ENCODE results near the gene DBF4B. TPM values are rescaled to one million over a fixed set of nuclear protein-coding genes. Genes with fewer than 3 reads are reported as not detected.

Gene DBF4B
- total and polyA plus RNA-seq, 2 of the 13 experiments (the other 11 are each of a cell fraction or from before 2014, with no cell fraction given) = 11.7 to 13.2 TPM

DNA sequence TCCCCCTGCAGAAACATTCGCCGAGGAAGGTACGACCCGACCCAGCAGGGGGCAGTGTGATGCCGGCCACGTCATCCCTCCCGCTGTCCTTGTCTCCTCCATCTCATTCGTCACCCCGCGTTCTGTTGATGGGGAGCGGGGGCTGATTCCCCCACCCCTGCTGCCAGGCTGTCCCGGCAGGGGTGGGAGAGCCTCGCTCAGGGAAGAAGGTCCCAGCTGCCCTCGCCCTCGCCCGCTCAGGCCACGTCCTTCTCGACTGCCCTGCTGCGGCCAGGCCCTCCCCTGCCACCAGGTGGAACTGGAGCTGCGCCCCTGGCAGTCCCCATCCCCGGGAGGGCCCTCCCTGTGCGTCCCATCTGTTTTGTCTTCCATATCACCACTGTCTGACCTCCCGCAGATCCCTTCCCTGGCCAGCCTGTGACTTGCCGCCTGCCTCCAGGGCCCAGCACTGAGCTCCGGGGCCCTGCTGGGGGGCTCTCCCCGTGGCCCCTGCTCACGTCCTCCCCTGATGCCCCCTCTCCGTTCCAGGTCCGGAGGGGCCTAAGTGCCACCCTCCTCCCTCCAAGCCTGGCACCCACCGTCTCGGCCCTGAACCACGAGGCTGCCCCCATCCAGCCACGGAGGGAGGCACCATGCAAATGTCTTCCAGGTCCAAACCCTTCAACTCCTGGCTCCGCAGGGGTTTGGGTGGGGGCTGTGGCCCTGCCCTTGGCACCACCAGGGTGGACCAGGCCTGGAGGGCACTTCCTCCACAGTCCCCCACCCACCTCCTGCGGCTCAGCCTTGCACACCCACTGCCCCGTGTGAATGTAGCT is 71.0 kb downstream of the DBF4B start (continued):
- TF ChIP-seq PREB (CRISPR knock-in tag; IDR thresholded peaks at IDR 0.05) (no peak), RAD21 (CRISPR knock-in tag; IDR thresholded peaks at IDR 0.05) (peak; percentile 89; the same call in 1 of the 2 replicates), MAFG (CRISPR knock-in tag; IDR thresholded peaks at IDR 0.05) (no peak), HNF4G (IDR thresholded peaks at IDR 0.05; ENCODE audit: borderline replicate concordance, low read depth, low read length) (no peak), HNF4G (CRISPR knock-in tag; IDR thresholded peaks at IDR 0.05; ENCODE audit: borderline replicate concordance, low read depth) (no peak), ZMYM3 (CRISPR knock-in tag; IDR thresholded peaks at IDR 0.05) (peak; percentile 24; the same call in 1 of the 2 replicates), NR3C1 (CRISPR knock-in tag; IDR thresholded peaks at IDR 0.05) (no peak), SMARCE1 (IDR thresholded peaks at IDR 0.05; ENCODE audit: borderline replicate concordance) (no peak), ZC3H13 (CRISPR knock-in tag; IDR thresholded peaks at IDR 0.05) (0 out of 2 replicates have a peak, but pooled peaks have one; percentile 24), MYNN (CRISPR knock-in tag; IDR thresholded peaks at IDR 0.05; ENCODE audit: low read depth) (no peak), ZNF7 (CRISPR knock-in tag; IDR thresholded peaks at IDR 0.05) (no peak)
- TF ChIP-seq, protein P1, sequence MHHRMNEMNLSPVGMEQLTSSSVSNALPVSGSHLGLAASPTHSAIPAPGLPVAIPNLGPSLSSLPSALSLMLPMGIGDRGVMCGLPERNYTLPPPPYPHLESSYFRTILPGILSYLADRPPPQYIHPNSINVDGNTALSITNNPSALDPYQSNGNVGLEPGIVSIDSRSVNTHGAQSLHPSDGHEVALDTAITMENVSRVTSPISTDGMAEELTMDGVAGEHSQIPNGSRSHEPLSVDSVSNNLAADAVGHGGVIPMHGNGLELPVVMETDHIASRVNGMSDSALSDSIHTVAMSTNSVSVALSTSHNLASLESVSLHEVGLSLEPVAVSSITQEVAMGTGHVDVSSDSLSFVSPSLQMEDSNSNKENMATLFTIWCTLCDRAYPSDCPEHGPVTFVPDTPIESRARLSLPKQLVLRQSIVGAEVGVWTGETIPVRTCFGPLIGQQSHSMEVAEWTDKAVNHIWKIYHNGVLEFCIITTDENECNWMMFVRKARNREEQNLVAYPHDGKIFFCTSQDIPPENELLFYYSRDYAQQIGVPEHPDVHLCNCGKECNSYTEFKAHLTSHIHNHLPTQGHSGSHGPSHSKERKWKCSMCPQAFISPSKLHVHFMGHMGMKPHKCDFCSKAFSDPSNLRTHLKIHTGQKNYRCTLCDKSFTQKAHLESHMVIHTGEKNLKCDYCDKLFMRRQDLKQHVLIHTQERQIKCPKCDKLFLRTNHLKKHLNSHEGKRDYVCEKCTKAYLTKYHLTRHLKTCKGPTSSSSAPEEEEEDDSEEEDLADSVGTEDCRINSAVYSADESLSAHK (CRISPR knock-in tag; IDR thresholded peaks at IDR 0.05; ENCODE audit: borderline replicate concordance) = no peak
- TF ChIP-seq, protein P2, sequence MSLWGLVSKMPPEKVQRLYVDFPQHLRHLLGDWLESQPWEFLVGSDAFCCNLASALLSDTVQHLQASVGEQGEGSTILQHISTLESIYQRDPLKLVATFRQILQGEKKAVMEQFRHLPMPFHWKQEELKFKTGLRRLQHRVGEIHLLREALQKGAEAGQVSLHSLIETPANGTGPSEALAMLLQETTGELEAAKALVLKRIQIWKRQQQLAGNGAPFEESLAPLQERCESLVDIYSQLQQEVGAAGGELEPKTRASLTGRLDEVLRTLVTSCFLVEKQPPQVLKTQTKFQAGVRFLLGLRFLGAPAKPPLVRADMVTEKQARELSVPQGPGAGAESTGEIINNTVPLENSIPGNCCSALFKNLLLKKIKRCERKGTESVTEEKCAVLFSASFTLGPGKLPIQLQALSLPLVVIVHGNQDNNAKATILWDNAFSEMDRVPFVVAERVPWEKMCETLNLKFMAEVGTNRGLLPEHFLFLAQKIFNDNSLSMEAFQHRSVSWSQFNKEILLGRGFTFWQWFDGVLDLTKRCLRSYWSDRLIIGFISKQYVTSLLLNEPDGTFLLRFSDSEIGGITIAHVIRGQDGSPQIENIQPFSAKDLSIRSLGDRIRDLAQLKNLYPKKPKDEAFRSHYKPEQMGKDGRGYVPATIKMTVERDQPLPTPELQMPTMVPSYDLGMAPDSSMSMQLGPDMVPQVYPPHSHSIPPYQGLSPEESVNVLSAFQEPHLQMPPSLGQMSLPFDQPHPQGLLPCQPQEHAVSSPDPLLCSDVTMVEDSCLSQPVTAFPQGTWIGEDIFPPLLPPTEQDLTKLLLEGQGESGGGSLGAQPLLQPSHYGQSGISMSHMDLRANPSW (CRISPR knock-in tag; IDR thresholded peaks at IDR 0.05; ENCODE audit: borderline replicate concordance) = no peak; the same call in 1 of the 2 replicates
- TF ChIP-seq, protein P3, sequence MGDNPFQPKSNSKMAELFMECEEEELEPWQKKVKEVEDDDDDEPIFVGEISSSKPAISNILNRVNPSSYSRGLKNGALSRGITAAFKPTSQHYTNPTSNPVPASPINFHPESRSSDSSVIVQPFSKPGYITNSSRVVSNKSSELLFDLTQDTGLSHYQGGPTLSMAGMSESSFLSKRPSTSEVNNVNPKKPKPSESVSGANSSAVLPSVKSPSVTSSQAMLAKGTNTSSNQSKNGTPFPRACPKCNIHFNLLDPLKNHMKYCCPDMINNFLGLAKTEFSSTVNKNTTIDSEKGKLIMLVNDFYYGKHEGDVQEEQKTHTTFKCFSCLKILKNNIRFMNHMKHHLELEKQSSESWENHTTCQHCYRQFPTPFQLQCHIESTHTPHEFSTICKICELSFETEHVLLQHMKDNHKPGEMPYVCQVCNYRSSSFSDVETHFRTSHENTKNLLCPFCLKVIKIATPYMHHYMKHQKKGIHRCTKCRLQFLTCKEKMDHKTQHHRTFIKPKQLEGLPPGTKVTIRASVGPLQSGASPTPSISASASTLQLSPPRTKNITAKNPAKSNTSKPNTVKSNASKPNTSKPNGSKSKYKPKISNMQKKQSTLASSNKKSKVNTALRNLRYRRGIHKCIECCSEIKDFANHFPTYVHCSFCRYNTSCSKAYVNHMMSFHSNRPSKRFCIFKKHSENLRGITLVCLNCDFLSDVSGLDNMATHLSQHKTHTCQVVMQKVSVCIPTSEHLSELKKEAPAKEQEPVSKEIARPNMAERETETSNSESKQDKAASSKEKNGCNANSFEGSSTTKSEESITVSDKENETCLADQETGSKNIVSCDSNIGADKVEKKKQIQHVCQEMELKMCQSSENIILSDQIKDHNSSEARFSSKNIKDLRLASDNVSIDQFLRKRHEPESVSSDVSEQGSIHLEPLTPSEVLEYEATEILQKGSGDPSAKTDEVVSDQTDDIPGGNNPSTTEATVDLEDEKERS (CRISPR knock-in tag; IDR thresholded peaks at IDR 0.05) = no peak

Measured in HepG2 (cell line).